Activated naive CD8-positive, alpha-beta T cell treated with anti-CD3 and anti-CD28 coated beads, Interleukin-2, amount 10 ng/mL, durations not matched to agents 7 days and 5 days (primary cell): ENCODE data around the gene PTPRD. TPM values are rescaled to one million over a fixed set of nuclear protein-coding genes. Genes with fewer than 3 reads are reported as not detected.
"Not testable (repeated sequence)": the region's sequence is repeated elsewhere in the genome, so short reads cannot be mapped to it uniquely, and the experiment has no call there.

Experiments
- ATAC-seq: fragments of 150-1000 bp; cut with Tn5 transposase; one replicate; pipeline ENCODE4 v1.10.0; 2021; ENCODE audit warnings: low read depth, moderate library complexity
- POLR2A ChIA-PET: fragments of 350-600 bp; sonication (Branson Sonifier 250); formaldehyde crosslinking; loops from one replicate; lab custom pipeline; 2021; ENCODE audit warnings: antibody characterized with exemption; lab: Charles Lee
- DNase-seq: peaks from one replicate; pipeline ENCODE4 v3.0.0; 2021
- H3K27ac Mint-ChIP-seq: one replicate; pipeline ENCODE4 v1.8.0; 2022; ENCODE audit warnings: mild to moderate bottlenecking, mixed read lengths
- H3K27me3 Mint-ChIP-seq: one replicate; pipeline ENCODE4 v1.8.0; 2022; ENCODE audit warnings: mild to moderate bottlenecking, moderate library complexity, mixed read lengths
- H3K36me3 Mint-ChIP-seq: one replicate; pipeline ENCODE4 v1.8.0; 2021; ENCODE audit warnings: mild to moderate bottlenecking, mixed read lengths
- H3K4me1 Mint-ChIP-seq: one replicate; pipeline ENCODE4 v1.8.0; 2021; ENCODE audit warnings: mixed read lengths
- H3K4me3 Mint-ChIP-seq: one replicate; pipeline ENCODE4 v1.8.0; 2022; ENCODE audit warnings: mild to moderate bottlenecking, moderate library complexity, mixed read lengths
- H3K9me3 Mint-ChIP-seq: one replicate; pipeline ENCODE4 v1.8.0; 2021; ENCODE audit warnings: mixed read lengths
- total RNA-seq, 2 experiments: library from RNA; stranded (reverse); gene quantifications; one replicate each; pipeline ENCODE4 v1.2.3, GENCODE V29; 2021

Gene PTPRD
- total RNA-seq, 2 experiments from 2014 or later = not detected

- no peaks in the 10 kb centered on the region for H3K4me1 Mint-ChIP-seq
- no peaks in the 10 kb centered on the region for H3K27me3 Mint-ChIP-seq
- H3K36me3 Mint-ChIP-seq = no peaks in the 10 kb centered on the region
- no peak overlapping the region for H3K4me3 Mint-ChIP-seq
- POLR2A ChIA-PET = no interaction called here
- ATAC-seq (no peak), DNase-seq (no peak)
- peaks cover 7% of the 10 kb centered on the region for H3K9me3 Mint-ChIP-seq
- H3K27ac Mint-ChIP-seq = no peak overlapping the region
Measured at GRCh38 chr9:8962084-8962483, 1650.7 kb downstream of the PTPRD start.

- Mint-ChIP-seq H3K36me3 (no peaks in the 10 kb centered on the region), H3K9me3 (peaks cover 4% of the 10 kb centered on the region), H3K4me1 (no peaks in the 10 kb centered on the region), H3K27me3 (no peaks in the 10 kb centered on the region), H3K27ac (no peak overlapping the region), H3K4me3 (no peak overlapping the region)
- DNase-seq (no peak), ATAC-seq (no peak)
- POLR2A ChIA-PET = no interaction called here
Measured at GRCh38 chr9:8961186-8961851, 1651.5 kb downstream of the PTPRD start.

GRCh38 chr9:8960254-8960653 lies 1652.5 kb downstream of the PTPRD start:
- no peak overlapping the region for H3K4me3 Mint-ChIP-seq
- POLR2A ChIA-PET = no interaction called here
- H3K36me3 Mint-ChIP-seq = no peaks in the 10 kb centered on the region
- DNase-seq (no peak), ATAC-seq (no peak)
- H3K9me3 Mint-ChIP-seq = peaks cover 1% of the 10 kb centered on the region
- H3K4me1 Mint-ChIP-seq = no peaks in the 10 kb centered on the region
- no peaks in the 10 kb centered on the region for H3K27me3 Mint-ChIP-seq
- no peak overlapping the region for H3K27ac Mint-ChIP-seq

GRCh38 chr9:8958358-8958757 lies 1654.4 kb downstream of the PTPRD start:
- ATAC-seq (no peak), DNase-seq (no peak)
- POLR2A ChIA-PET = no interaction called here
- Mint-ChIP-seq H3K27ac (no peak overlapping the region), H3K4me3 (no peak overlapping the region), H3K36me3 (no peaks in the 10 kb centered on the region), H3K4me1 (no peaks in the 10 kb centered on the region), H3K9me3 (no peaks in the 10 kb centered on the region), H3K27me3 (no peaks in the 10 kb centered on the region)

- no peak overlapping the region for H3K27ac Mint-ChIP-seq
Measured at GRCh38 chr9:8955315-8955714, 1657.5 kb downstream of the PTPRD start.

GRCh38 chr9:8946461-8946860 lies 1666.3 kb downstream of the PTPRD start:
- POLR2A ChIA-PET = no interaction called here
- peaks cover 2% of the 10 kb centered on the region for H3K27me3 Mint-ChIP-seq
- ATAC-seq = no peak

More at GRCh38 chr9:8955315-8955714, 1657.5 kb downstream of the PTPRD start:
- no peaks in the 10 kb centered on the region for H3K36me3 Mint-ChIP-seq
- ATAC-seq (no peak), DNase-seq (no peak)
- no peak overlapping the region for H3K4me3 Mint-ChIP-seq
- POLR2A ChIA-PET = no interaction called here
- H3K27me3 Mint-ChIP-seq = peaks cover 2% of the 10 kb centered on the region
- H3K9me3 Mint-ChIP-seq = no peaks in the 10 kb centered on the region
- H3K4me1 Mint-ChIP-seq = no peaks in the 10 kb centered on the region

GRCh38 chr9:8943392-8943791 lies 1669.4 kb downstream of the PTPRD start:
- H3K4me1 Mint-ChIP-seq = no peaks in the 10 kb centered on the region

More at GRCh38 chr9:8946461-8946860, 1666.3 kb downstream of the PTPRD start:
- Mint-ChIP-seq H3K4me1 (no peaks in the 10 kb centered on the region), H3K9me3 (no peaks in the 10 kb centered on the region), H3K4me3 (no peak overlapping the region), H3K27ac (no peak overlapping the region), H3K36me3 (no peaks in the 10 kb centered on the region)
- no peak for DNase-seq

GRCh38 chr9:8940650-8941049 lies 1672.2 kb downstream of the PTPRD start:
- no peaks in the 10 kb centered on the region for H3K36me3 Mint-ChIP-seq
- no peak for ATAC-seq
- H3K27ac Mint-ChIP-seq = no peak overlapping the region
- POLR2A ChIA-PET = no interaction called here
- H3K4me3 Mint-ChIP-seq = no peak overlapping the region
- H3K27me3 Mint-ChIP-seq = no peaks in the 10 kb centered on the region
- no peaks in the 10 kb centered on the region for H3K9me3 Mint-ChIP-seq
- no peak for DNase-seq
- no peaks in the 10 kb centered on the region for H3K4me1 Mint-ChIP-seq

More at GRCh38 chr9:8943392-8943791, 1669.4 kb downstream of the PTPRD start:
- no peak for DNase-seq
- POLR2A ChIA-PET = no interaction called here
- H3K27me3 Mint-ChIP-seq = no peaks in the 10 kb centered on the region
- no peak for ATAC-seq
- H3K9me3 Mint-ChIP-seq = no peaks in the 10 kb centered on the region
- no peak overlapping the region for H3K27ac Mint-ChIP-seq
- no peaks in the 10 kb centered on the region for H3K36me3 Mint-ChIP-seq
- no peak overlapping the region for H3K4me3 Mint-ChIP-seq

GRCh38 chr9:8926461-8926860 lies 1686.3 kb downstream of the PTPRD start:
- Mint-ChIP-seq H3K4me1 (no peaks in the 10 kb centered on the region), H3K36me3 (no peaks in the 10 kb centered on the region), H3K9me3 (peaks cover 4% of the 10 kb centered on the region), H3K4me3 (no peak overlapping the region), H3K27ac (no peak overlapping the region), H3K27me3 (no peaks in the 10 kb centered on the region)
- ATAC-seq = no peak
- POLR2A ChIA-PET = no interaction called here
- no peak for DNase-seq

GRCh38 chr9:8924562-8924961 lies 1688.2 kb downstream of the PTPRD start:
- H3K4me1 Mint-ChIP-seq = no peaks in the 10 kb centered on the region
- peaks cover 4% of the 10 kb centered on the region for H3K9me3 Mint-ChIP-seq
- no peak overlapping the region for H3K27ac Mint-ChIP-seq
- no peaks in the 10 kb centered on the region for H3K27me3 Mint-ChIP-seq
- ATAC-seq (no peak), DNase-seq (no peak)
- no peak overlapping the region for H3K4me3 Mint-ChIP-seq
- POLR2A ChIA-PET = no interaction called here
- no peaks in the 10 kb centered on the region for H3K36me3 Mint-ChIP-seq

GRCh38 chr9:8920478-8921183 lies 1692.2 kb downstream of the PTPRD start:
- H3K4me3 Mint-ChIP-seq, ATAC-seq, DNase-seq, H3K9me3 Mint-ChIP-seq, H3K4me1 Mint-ChIP-seq, H3K27me3 Mint-ChIP-seq, H3K27ac Mint-ChIP-seq, POLR2A ChIA-PET, H3K36me3 Mint-ChIP-seq: not testable (repeated sequence)

- POLR2A ChIA-PET = no interaction called here
- H3K4me1 Mint-ChIP-seq = no peaks in the 10 kb centered on the region
- DNase-seq (no peak), ATAC-seq (no peak)
- H3K9me3 Mint-ChIP-seq = no peaks in the 10 kb centered on the region
- H3K27ac Mint-ChIP-seq = no peak overlapping the region
- H3K27me3 Mint-ChIP-seq = no peaks in the 10 kb centered on the region
- H3K4me3 Mint-ChIP-seq = no peak overlapping the region
- no peaks in the 10 kb centered on the region for H3K36me3 Mint-ChIP-seq
Measured at GRCh38 chr9:8917956-8918739, 1694.7 kb downstream of the PTPRD start.

GRCh38 chr9:8916771-8917170 lies 1696.0 kb downstream of the PTPRD start:
- no peaks in the 10 kb centered on the region for H3K9me3 Mint-ChIP-seq
- no peak overlapping the region for H3K27ac Mint-ChIP-seq
- DNase-seq = no peak
- H3K27me3 Mint-ChIP-seq = no peaks in the 10 kb centered on the region
- H3K36me3 Mint-ChIP-seq = no peaks in the 10 kb centered on the region
- no peak overlapping the region for H3K4me3 Mint-ChIP-seq
- no peaks in the 10 kb centered on the region for H3K4me1 Mint-ChIP-seq
- no peak for ATAC-seq
- POLR2A ChIA-PET = no interaction called here
